HFF-Myc (cell line): ENCODE measurements around the gene PSME1.

Experiments used
- DNase-seq: peaks from one replicate; pipeline ENCODE4 v3.0.0-alpha.2; 2011; ENCODE audit warnings: low read depth; ENCODE audit errors: extremely low read depth
- H3K4me3 ChIP-seq: replicated peaks from 2 replicates; pipeline ENCODE4 v1.5.1; 2011; ENCODE audit warnings: low read depth, mild to moderate bottlenecking, control low read depth, low read length
- TF ChIP-seq, protein P1 (sequence below): IDR thresholded peaks from 2 replicates; pipeline ENCODE4 v1.5.1; 2012; ENCODE audit warnings: mild to moderate bottlenecking, low read depth, low read length, control low read depth; ENCODE audit errors: missing control alignments

PSME1 gene

DNA sequence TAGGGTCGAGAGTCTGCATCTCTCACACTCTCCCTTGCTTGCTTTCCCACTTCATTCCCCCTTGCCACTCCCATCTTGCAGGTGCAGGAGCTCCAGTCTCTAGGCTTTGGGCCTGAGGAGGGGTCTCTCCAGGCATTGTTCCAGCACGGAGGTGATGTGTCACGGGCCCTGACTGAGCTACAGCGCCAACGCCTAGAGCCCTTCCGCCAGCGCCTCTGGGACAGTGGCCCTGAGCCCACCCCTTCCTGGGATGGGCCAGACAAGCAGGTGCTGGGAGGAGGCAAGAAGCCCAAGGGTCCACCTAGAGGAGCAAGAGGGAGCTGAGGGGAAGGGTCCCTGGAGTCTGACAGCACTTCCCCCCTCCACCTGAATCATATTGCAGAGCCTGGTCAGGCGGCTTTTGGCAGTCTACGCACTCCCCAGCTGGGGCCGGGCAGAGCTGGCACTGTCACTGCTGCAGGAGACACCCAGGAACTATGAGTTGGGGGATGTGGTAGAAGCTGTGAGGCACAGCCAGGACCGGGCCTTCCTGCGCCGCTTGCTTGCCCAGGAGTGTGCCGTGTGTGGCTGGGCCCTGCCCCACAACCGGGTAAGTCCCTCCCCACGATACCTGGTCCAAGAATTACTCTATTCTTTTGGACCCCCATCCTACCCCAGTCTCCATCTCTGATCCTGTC lies 15.5 kb downstream of the PSME1 start:
- DNase-seq, result no peak
- TF ChIP-seq, protein P1, sequence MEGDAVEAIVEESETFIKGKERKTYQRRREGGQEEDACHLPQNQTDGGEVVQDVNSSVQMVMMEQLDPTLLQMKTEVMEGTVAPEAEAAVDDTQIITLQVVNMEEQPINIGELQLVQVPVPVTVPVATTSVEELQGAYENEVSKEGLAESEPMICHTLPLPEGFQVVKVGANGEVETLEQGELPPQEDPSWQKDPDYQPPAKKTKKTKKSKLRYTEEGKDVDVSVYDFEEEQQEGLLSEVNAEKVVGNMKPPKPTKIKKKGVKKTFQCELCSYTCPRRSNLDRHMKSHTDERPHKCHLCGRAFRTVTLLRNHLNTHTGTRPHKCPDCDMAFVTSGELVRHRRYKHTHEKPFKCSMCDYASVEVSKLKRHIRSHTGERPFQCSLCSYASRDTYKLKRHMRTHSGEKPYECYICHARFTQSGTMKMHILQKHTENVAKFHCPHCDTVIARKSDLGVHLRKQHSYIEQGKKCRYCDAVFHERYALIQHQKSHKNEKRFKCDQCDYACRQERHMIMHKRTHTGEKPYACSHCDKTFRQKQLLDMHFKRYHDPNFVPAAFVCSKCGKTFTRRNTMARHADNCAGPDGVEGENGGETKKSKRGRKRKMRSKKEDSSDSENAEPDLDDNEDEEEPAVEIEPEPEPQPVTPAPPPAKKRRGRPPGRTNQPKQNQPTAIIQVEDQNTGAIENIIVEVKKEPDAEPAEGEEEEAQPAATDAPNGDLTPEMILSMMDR, result no peak
- no peak overlapping the region for H3K4me3 ChIP-seq

DNA sequence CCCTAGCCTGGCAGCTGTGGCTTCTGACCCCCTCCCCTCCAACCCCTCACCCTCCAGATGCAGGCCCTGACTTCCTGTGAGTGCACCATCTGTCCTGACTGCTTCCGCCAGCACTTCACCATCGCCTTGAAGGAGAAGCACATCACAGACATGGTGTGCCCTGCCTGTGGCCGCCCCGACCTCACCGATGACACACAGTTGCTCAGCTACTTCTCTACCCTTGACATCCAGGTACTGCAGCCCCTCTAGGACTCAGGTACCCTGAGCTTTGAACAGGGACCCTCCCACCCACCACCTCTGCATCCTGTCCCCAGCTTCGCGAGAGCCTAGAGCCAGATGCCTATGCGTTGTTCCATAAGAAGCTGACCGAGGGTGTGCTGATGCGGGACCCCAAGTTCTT lies 19.1 kb downstream of the PSME1 start:
- H3K4me3 ChIP-seq, result no peak overlapping the region
- TF ChIP-seq, protein P1, result no peak
- no peak for DNase-seq

DNA sequence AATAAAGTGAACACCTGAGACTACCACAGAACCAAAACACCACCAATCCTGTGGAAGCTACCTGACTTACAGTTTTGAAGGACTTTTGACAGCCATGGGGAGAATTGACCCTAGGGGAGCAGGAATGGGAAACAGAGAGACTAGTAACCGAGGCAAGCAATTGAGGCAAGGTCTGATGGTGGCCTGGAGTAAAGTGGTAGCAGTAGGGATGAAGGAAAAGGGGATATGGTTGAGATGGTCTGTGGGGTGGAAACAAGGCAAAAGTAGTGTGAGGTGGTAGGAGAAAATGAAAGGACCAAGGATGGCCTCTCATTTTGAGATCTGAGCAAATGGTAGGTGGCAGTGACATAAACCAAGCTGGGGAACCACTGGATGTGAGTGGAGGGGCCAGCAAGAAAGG lies 20.8 kb downstream of the PSME1 start:
- TF ChIP-seq, protein P1, result no peak
- no peak for DNase-seq
- H3K4me3 ChIP-seq, result no peak overlapping the region

DNA sequence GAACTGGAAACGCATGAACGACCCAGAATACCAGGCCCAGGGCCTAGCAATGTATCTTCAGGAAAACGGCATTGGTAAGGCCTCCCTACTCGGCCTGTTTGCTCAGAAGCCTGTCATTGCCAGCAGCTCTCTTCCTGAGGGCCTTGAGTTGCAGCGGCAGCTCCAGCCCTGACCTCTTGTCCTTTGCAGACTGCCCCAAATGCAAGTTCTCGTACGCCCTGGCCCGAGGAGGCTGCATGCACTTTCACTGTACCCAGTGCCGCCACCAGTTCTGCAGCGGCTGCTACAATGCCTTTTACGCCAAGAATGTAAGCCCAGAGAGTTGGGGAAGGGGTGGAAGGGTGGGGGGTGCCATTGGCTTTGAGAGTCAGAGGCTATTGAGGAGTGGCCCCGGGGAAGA lies 21.3 kb downstream of the PSME1 start:
- no peak overlapping the region for H3K4me3 ChIP-seq
- TF ChIP-seq, protein P1, result no peak
- no peak for DNase-seq

DNA sequence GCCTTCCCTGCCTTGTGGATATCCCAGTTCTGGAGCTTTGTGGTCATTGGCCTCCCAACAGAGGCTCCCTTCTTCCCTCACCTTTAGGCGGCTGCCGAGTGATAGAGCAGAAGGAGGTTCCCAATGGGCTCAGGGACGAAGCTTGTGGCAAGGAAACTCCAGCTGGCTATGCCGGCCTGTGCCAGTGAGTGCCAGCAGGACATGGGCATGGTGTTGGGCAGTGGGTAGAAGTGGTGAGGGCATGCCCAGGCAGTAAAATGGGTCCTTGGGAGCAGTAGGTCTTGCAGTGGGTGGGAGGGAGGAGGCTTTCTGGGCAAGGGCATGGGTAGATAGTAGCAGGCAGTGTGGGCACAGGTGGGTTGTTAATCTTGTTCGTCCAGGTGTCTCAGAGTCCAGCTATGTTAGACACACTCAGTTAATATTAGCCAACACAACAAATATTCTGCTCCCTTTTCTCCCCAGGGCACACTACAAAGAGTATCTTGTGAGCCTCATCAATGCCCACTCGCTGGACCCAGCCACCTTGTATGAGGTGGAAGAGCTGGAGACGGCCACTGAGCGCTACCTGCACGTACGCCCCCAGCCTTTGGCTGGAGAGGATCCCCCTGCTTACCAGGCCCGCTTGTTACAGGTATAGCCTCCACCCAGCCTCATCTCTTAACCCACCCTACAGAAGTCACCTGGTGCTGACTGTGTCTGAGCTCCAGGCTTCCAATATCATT lies 23.9 kb downstream of the PSME1 start:
- TF ChIP-seq, protein P1, result no peak
- DNase-seq, result no peak
- no peak overlapping the region for H3K4me3 ChIP-seq

DNA sequence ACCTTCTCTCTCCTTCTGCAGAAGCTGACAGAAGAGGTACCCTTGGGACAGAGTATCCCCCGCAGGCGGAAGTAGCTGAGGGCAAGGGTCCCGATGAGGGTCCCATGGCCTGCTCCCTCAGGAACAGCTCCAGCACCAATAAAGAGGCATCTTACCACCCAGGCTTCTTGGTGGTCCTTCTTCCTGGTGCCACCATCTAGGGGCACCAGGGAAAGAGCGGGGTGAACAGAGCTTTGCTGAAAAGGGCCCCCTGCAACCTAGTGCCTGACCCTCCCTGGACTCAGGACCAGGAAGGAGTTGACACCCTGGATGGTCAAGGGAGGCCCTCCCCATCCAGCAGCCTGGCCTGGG lies 24.5 kb downstream of the PSME1 start:
- no peak for DNase-seq
- TF ChIP-seq, protein P1, result no peak

More for the DNA sequence above, 24.5 kb downstream of the PSME1 start:
- H3K4me3 ChIP-seq, result no peak overlapping the region
